GM19468 (cell line): ENCODE data around the gene ABCA1.
"Not testable (repeated sequence)": the region's sequence is repeated elsewhere in the genome, so short reads cannot be mapped to it uniquely, and the experiment has no call there.

Experiments used
- ATAC-seq: cut with Tn5 transposase; IDR thresholded peaks from one replicate; pipeline ENCODE4 v1.9.1; 2021; ENCODE audit warnings: mild to moderate bottlenecking, moderate library complexity, moderate number of reproducible peaks; ENCODE audit not compliant: unreplicated experiment; ENCODE audit errors: extremely low read depth

Gene ABCA1, protein sequence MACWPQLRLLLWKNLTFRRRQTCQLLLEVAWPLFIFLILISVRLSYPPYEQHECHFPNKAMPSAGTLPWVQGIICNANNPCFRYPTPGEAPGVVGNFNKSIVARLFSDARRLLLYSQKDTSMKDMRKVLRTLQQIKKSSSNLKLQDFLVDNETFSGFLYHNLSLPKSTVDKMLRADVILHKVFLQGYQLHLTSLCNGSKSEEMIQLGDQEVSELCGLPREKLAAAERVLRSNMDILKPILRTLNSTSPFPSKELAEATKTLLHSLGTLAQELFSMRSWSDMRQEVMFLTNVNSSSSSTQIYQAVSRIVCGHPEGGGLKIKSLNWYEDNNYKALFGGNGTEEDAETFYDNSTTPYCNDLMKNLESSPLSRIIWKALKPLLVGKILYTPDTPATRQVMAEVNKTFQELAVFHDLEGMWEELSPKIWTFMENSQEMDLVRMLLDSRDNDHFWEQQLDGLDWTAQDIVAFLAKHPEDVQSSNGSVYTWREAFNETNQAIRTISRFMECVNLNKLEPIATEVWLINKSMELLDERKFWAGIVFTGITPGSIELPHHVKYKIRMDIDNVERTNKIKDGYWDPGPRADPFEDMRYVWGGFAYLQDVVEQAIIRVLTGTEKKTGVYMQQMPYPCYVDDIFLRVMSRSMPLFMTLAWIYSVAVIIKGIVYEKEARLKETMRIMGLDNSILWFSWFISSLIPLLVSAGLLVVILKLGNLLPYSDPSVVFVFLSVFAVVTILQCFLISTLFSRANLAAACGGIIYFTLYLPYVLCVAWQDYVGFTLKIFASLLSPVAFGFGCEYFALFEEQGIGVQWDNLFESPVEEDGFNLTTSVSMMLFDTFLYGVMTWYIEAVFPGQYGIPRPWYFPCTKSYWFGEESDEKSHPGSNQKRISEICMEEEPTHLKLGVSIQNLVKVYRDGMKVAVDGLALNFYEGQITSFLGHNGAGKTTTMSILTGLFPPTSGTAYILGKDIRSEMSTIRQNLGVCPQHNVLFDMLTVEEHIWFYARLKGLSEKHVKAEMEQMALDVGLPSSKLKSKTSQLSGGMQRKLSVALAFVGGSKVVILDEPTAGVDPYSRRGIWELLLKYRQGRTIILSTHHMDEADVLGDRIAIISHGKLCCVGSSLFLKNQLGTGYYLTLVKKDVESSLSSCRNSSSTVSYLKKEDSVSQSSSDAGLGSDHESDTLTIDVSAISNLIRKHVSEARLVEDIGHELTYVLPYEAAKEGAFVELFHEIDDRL (N-terminal part only)

DNA sequence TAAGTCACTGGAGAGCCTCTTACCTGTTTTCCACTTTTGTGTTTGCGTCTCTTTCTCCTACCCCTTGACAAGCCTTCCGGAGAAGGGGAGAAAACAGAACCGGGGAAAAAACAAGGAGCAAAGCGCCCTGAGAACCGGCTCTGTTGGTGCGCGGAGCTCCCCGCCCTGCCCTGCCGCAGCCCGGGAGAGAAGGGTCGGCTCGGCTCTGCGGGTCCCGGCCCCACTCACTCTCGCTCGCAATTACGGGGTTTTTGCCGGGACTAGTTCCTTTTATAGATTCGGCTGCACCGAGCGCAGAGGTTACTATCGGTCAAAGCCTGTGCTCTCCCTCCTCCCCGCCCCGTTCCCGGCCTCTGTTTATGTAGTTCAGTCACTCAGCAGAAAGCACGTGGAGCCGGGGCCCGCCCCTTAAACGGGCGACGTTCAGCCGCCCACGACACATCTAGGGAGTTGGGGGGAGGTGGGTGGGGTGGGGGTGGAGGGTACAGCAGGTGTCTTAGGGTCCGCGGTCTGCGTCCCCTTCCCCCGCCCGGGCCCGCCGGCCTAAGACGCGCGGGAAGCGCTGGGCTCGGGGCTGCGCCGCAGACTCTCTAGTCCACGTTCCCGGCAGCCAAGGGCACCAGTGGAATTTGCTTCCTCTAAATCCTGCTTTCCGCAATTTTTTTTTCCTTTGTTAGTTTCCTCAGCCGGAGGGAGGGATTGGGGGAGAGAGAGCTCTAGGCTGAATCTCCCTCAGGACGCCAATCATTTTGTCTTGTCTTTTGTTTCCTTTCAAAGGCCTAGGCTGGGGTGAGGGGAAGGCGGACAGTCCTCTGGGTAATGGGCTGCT is at the start of gene ABCA1:
Gene ABCA1, minus strand, starts transcription at position 244 of the 829 bp plus-strand sequence. CDS start 24,476 bp downstream, outside the sequence.
- ATAC-seq: no peak

DNA sequence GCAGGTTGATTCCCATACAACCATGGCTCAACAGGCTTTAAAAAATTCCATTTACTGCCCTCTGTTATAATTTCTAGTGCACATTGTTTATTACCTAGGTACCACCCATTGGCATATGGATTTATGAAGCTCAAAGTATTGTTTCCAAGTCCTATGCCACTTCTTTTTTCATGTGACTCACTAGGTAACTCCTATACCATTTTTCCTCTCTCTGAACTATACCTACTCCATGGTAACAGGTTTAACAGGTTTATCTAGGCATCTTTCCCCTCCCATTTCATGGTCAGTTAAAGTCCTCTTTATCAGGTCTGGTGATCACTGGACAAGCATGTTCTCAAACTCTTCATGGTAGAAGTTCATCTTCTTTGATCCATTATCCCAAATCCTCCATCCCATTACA is 49.6 kb upstream of the ABCA1 start:
- ATAC-seq: no peak

GRCh38 chr9:104977168-104977567 is 49.2 kb upstream of the ABCA1 start:
- no peak for ATAC-seq

DNA sequence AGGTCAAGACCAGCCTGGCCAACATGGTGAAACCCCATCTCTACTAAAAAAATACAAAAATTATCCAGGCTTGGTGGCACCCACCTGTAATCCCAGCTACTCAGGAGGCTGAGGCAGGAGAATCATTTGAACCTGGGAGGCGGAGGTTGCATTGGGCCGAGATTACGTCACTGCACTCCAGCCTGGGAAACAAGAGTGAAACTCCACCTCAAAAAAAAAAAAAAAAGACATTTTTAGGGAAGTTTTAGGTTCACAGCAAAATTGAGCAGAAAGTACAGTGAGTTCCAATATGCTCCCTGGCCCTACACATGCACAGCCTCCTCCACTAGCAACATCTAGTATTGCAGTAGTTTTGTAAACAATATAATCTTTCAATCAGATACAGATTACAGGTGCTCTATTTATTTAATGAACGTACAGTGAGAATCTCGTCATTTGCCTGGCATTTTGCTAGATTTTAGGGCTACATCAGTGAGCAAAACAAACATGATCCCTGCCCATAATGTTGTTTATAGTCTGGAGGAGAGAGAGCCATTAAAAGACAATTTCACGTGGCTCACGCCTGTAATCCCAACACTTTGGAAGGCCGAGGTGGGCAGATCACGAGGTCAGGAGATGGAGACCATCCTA is 48.1 kb upstream of the ABCA1 start:
- not testable (repeated sequence) for ATAC-seq

GRCh38 chr9:104974053-104974962 is 46.4 kb upstream of the ABCA1 start:
- ATAC-seq: no peak

DNA sequence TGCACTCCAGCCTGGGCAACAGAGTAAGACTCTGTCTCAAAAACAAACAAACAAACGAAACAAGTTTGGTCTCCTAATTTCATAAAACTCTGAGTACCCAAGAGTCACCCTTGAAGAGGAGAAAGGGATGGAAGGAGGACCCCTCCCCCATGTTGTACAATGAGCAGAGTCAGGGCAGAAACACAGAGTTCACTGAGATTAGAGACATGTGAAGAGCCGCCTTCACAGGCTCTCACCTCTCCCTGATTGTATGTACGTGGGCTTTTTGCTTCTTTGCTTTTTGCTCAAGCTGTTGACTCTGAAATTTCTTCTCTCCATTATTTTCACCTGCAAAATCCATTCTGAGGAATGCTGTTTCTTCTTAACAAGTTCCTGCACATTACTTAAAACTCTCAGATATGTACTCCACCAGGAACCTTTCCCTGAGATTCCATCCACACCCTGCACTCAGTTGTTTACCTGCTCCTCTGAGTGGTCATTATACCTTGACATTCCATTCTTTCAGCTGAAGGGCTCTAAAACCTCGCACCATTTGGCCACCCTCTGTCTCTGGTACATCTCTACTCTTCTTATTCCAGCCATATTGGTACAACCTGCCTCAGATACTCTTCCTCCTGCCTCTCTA is 44.4 kb upstream of the ABCA1 start:
- ATAC-seq: no peak

DNA sequence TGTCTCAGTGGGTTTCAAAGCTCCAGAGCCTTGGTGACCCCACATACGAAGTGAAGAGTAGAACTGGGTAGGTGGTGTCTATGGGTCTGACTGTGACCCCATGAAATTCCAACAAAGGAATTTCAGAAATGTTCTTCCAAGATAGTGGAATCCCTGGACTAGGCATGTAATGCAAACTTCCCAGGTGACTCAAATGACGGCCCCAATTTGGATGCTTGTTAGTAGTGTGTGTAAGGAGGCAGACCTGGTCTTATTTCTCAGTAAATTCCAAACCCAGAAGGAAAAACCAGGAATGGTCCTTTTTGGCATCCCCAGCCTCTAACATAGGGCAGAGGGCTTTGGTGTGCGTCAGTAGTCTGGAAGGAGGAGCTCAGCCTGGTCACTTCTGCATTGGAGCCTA is 43.6 kb upstream of the ABCA1 start:
- no peak for ATAC-seq

DNA sequence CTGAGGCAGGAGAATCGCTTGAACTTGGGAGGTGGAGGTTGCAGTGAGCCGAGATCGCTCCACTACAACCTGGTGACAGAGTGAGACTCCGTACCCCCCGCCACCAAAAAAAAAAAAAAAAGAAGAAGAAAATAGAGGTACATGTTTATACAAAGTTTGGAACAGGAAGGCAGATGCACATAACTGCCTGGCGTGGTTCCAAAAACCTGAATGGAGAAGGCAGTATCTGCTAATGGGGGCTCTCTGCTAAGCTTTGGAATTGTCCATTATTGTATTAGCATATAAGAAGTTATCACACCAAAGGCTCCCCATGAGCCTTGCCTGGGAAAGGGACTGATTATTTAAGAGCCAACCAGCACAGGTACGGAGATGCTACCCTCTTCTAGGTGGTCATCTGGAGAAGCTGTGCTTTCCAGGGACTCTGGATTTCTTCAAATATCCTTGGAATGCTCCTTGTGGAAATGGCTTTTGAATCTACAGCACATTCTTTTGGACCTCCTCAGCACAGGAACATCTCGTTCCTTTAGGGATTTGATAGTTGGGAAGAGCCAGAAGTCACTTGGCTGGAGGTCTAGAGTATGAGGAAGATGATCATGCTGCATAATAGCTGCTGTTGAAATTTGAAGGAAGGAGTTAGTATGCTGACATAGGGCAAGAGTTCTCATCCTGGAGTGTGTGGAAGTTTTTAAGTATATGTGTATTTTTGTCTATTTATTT is 42.5 kb upstream of the ABCA1 start:
- ATAC-seq: no peak

DNA sequence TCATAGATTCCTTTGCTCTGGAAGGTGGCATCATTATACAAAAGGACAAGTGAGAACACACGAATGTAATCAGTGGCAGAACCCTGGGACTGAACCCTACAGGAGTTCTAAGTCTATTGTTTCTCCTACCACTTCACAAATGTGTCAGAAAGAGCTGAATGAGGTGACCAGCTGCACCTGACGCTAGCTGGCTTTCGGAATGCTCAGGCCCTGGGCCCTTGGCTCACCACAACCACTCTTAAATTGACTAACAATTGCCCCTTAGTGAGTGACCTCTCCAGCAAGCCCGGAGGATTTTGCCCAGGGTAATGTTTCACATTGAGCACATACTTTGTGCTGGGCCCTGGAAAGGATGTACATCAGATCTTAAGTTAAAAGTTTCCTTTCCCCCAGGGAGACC is 41.2 kb upstream of the ABCA1 start:
- no peak for ATAC-seq

- ATAC-seq: peak; percentile 97
These were observed 40.3 kb upstream of the ABCA1 start for GRCh38 chr9:104968025-104968982.

DNA sequence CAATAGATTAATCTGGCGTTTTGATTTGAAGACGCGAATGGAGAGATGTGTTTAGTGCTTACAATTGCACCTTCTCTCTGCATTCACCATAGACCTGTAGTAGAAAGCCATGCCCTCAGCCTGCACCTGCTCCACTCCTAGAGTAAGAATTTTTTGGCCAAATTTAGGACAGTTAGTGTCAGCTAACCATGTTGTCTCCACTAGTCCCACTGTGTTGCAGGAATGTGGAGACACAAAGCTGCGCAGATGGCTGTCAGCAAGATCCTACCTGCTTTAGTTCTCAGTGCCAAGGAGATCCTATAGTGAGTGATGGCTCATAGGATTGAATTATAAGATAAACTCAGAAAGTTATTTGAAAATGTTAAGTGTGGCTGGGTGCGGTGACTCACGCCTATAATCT is 35.1 kb upstream of the ABCA1 start:
- no peak for ATAC-seq

- no peak for ATAC-seq
These were observed 33.9 kb upstream of the ABCA1 start for GRCh38 chr9:104961701-104962359.

DNA sequence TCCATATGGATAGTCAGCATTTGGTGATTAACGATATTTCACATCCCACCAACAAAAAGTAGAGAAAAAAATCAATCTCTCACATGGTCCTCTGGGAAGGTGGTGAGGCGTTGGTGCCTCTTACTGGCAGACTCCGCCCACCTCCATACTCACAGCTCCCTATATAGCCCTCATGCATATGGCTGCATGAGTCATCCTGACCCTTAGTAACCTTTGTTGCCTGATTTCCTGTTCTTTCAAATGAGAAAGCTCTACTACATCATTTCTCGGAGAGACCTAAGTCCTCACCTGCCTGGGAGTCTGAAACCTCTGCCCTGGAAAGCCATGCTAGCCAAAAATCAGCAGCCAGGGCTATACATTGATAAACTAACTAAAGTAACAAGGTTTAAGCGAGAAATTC is 33.3 kb upstream of the ABCA1 start:
- no peak for ATAC-seq

DNA sequence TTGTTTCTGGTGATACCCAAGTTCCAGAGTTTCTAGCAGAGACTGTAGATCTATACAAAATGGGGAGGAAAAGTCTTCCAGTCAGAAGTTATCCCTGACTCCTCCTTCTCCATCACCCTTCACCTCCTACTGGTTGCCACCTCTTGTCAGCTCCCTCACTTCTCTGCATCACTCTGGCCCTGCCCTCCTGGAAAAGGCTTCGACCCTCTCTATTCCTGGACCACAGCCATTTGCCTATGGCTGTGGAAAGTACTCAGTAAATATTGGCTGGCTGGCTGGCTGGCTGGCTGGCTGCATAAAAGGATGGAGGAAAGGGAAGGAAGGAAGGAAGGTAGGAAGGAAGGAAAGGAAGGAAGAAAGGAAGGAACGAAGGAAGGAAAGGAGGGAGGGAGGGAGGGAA is 32.7 kb upstream of the ABCA1 start:
- no peak for ATAC-seq

GRCh38 chr9:104958751-104959150 is 30.8 kb upstream of the ABCA1 start:
- ATAC-seq: no peak

DNA sequence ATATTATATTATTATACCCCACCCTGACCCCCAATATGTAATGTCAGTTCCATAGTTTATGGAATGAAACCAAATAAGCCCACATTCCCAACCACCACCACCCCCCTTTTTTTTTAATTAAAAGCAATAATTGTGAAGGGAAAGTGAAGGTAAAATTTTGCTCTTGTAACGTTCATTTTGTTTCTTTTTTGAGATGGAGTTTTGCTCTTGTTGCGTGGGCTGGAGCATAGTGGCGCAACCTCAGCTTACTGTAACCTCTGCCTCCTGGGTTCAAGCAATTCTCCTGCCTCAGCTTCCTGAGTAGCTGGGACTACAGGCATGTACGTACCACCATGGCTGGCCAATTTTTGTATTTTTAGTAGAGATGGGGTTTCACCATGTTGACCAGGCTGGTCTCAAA is 30.1 kb upstream of the ABCA1 start:
- ATAC-seq: not testable (repeated sequence)
